HG02885 (cell line): ENCODE data around the gene CLCA2.

Source experiments
- ATAC-seq: cut with Tn5 transposase; IDR thresholded peaks from one replicate; pipeline ENCODE4 v1.9.1; 2021; ENCODE audit warnings: mild to moderate bottlenecking; ENCODE audit not compliant: unreplicated experiment, poor library complexity

The CLCA2 gene

DNA sequence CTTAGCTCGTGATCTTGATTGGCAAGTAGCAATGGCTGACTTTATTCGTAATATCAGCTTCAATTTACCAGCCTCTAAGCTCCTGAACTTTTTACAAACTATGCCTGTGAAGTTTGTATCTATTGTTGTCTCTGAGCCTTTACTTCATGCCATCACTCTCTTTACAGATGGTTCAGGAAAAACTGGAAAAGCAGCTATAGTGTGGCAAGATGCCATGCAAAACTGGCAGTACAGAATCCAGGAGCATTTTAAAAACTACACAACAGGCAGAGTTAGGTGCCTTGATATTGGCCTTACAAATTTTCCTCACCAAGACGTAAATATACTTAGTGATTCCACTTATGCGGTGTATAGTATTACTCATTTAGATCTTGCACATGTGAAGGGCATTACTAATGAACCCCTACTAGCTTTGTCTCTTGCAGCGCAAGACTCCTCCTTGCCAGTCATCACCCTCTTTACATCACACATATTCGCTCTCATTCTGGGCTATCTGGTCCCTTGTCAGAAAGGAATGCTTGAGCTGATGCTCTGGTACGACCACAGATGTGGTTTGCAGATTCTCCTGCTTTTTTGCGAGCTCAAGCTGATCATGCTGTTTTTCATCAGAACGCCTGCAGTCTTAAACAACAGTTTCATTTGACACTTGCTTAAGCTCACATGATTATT, 81.1 kb downstream of the CLCA2 start:
- ATAC-seq = no peak

DNA sequence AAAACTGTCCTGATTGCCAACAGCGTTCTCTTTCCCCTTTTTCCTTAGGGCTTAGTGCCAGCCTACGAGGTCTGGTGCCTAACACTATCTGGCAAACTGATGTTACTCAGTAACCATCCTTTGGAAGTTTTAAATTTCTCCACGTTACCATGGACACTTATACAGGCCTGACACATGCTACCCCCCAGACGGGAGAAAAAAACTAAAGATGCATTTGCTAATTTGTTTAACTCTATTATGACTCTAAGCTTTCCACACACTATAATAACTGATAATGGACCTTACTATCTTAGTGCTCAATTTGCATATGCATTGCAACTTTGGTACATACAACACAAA, 81.6 kb downstream of the CLCA2 start:
- ATAC-seq = no peak
